Astrocyte (in vitro differentiated cells and primary cell): ENCODE measurements around the gene PPP1R1B. TPM values are rescaled to one million over a fixed set of nuclear protein-coding genes. Genes with fewer than 3 reads are reported as not detected.

Experiments
- DNase-seq: peaks from one replicate; pipeline ENCODE4 v3.0.0-alpha.2; 2010; ENCODE audit warnings: low read depth
- FAIRE-seq: peaks from 2 replicates; lab custom pipeline; 2011; peaks lifted over from hg19 to GRCh38; lab: Jason Lieb, UNC
- H2AFZ ChIP-seq: 2 replicates; pipeline ENCODE4 v1.6.0; 2012; ENCODE audit warnings: low read depth, low read length, inconsistent platforms
- H3K27ac ChIP-seq: 2 replicates; pipeline ENCODE4 v1.5.1; 2011; ENCODE audit warnings: low read depth, low read length, inconsistent platforms
- H3K27me3 ChIP-seq: 2 replicates; pipeline ENCODE4 v1.6.0; 2011; ENCODE audit warnings: low read length, inconsistent platforms; ENCODE audit not compliant: insufficient read depth
- H3K36me3 ChIP-seq: 2 replicates; pipeline ENCODE4 v1.5.1; 2011; ENCODE audit warnings: low read length, inconsistent platforms; ENCODE audit not compliant: insufficient read depth
- H3K4me1 ChIP-seq: 2 replicates; pipeline ENCODE4 v1.5.1; 2011; ENCODE audit warnings: low read length, inconsistent platforms; ENCODE audit not compliant: insufficient read depth
- H3K4me2 ChIP-seq: 2 replicates; pipeline ENCODE4 v1.6.0; 2012; ENCODE audit warnings: low read length, inconsistent platforms
- H3K4me3 ChIP-seq: 2 replicates; pipeline ENCODE4 v1.5.1; 2011; ENCODE audit warnings: low read depth, mild to moderate bottlenecking, low read length, inconsistent platforms; ENCODE audit not compliant: insufficient read depth
- H3K79me2 ChIP-seq: 2 replicates; pipeline ENCODE4 v1.6.0; 2012; ENCODE audit warnings: mild to moderate bottlenecking, low read length, inconsistent platforms; ENCODE audit not compliant: insufficient read depth
- H3K9ac ChIP-seq: 2 replicates; pipeline ENCODE4 v1.6.0; 2012; ENCODE audit warnings: mild to moderate bottlenecking, low read length, inconsistent platforms
- H3K9me3 ChIP-seq: 2 replicates; pipeline ENCODE4 v1.5.1; 2012; ENCODE audit warnings: low read depth, mild to moderate bottlenecking, low read length, inconsistent platforms; ENCODE audit not compliant: insufficient read depth
- H4K20me1 ChIP-seq: 2 replicates; pipeline ENCODE4 v1.6.0; 2012; ENCODE audit warnings: low read length, inconsistent platforms; ENCODE audit not compliant: insufficient read depth
- H3K27ac Mint-ChIP-seq: one replicate; pipeline ENCODE4 v1.8.0; 2021; ENCODE audit warnings: mild to moderate bottlenecking, mixed read lengths; ENCODE audit not compliant: unreplicated experiment
- H3K27me3 Mint-ChIP-seq: one replicate; pipeline ENCODE4 v1.8.0; 2021; ENCODE audit warnings: low read depth, mixed read lengths; ENCODE audit not compliant: unreplicated experiment
- H3K36me3 Mint-ChIP-seq: one replicate; pipeline ENCODE4 v1.8.0; 2021; ENCODE audit warnings: low read depth, mixed read lengths; ENCODE audit not compliant: unreplicated experiment
- H3K4me1 Mint-ChIP-seq: one replicate; pipeline ENCODE4 v1.8.0; 2021; ENCODE audit warnings: low read depth, mixed read lengths; ENCODE audit not compliant: unreplicated experiment
- H3K4me3 Mint-ChIP-seq: one replicate; pipeline ENCODE4 v1.8.0; 2021; ENCODE audit warnings: mild to moderate bottlenecking, moderate library complexity, mixed read lengths; ENCODE audit not compliant: unreplicated experiment
- H3K9me3 Mint-ChIP-seq: one replicate; pipeline ENCODE4 v1.8.0; 2021; ENCODE audit warnings: mild to moderate bottlenecking, mixed read lengths; ENCODE audit not compliant: unreplicated experiment
- CTCF ChIP-seq: IDR thresholded peaks from 2 replicates; pipeline ENCODE4 v1.5.1; 2011; ENCODE audit warnings: low read depth, mild to moderate bottlenecking, inconsistent platforms, low read length, moderate library complexity; ENCODE audit not compliant: insufficient read depth
- EZH2 ChIP-seq: IDR thresholded peaks from 2 replicates; pipeline ENCODE4 v1.6.1; 2012; ENCODE audit warnings: mild to moderate bottlenecking, low read length, inconsistent platforms; ENCODE audit not compliant: insufficient read depth
- total RNA-seq: library from RNA; stranded (reverse); gene quantifications from 2 replicates; pipeline ENCODE4 v1.2.1, GENCODE V29; 2021

Gene PPP1R1B
- total RNA-seq, 1 donor from 2014 or later, result 0.39 TPM

- TF ChIP-seq CTCF (no peak), EZH2 (no peak)
Observed at GRCh38 chr17:39679521-39680192, 52.9 kb downstream of the PPP1R1B start.

GRCh38 chr17:39683295-39683939 lies 56.7 kb downstream of the PPP1R1B start:
- Histone ChIP-seq H3K27me3 (no peaks in the 10 kb centered on the region), H3K36me3 (no peaks in the 10 kb centered on the region), H3K4me2 (no peak overlapping the region), H3K9me3 (no peaks in the 10 kb centered on the region), H2AFZ (no peak overlapping the region), H3K27ac (no peak overlapping the region), H3K4me3 (no peak overlapping the region), H4K20me1 (no peaks in the 10 kb centered on the region), H3K79me2 (no peaks in the 10 kb centered on the region), H3K9ac (no peak overlapping the region), H3K4me1 (peaks cover under 1% of the 10 kb centered on the region)
- Mint-ChIP-seq H3K27ac (no peak overlapping the region), H3K36me3 (peaks cover 8% of the 10 kb centered on the region), H3K4me3 (no peak overlapping the region), H3K27me3 (peaks cover 3% of the 10 kb centered on the region), H3K4me1 (no peaks in the 10 kb centered on the region), H3K9me3 (no peaks in the 10 kb centered on the region)
- no peak for DNase-seq
- no peak for FAIRE-seq
- TF ChIP-seq CTCF (no peak), EZH2 (no peak)

More at GRCh38 chr17:39679521-39680192, 52.9 kb downstream of the PPP1R1B start:
- Mint-ChIP-seq H3K4me1 (peaks cover 3% of the 10 kb centered on the region), H3K36me3 (peaks cover 10% of the 10 kb centered on the region), H3K4me3 (no peak overlapping the region), H3K9me3 (no peaks in the 10 kb centered on the region), H3K27me3 (peaks cover 18% of the 10 kb centered on the region), H3K27ac (no peak overlapping the region)
- no peak overlapping the region for H3K9ac ChIP-seq
- FAIRE-seq (no peak), DNase-seq (no peak)
- no peaks in the 10 kb centered on the region for H3K36me3 ChIP-seq
- H4K20me1 ChIP-seq, result no peaks in the 10 kb centered on the region
- H3K9me3 ChIP-seq, result no peaks in the 10 kb centered on the region
- no peaks in the 10 kb centered on the region for H3K27me3 ChIP-seq
- no peaks in the 10 kb centered on the region for H3K79me2 ChIP-seq
- no peak overlapping the region for H2AFZ ChIP-seq
- H3K4me2 ChIP-seq, result no peak overlapping the region
- no peak overlapping the region for H3K27ac ChIP-seq
- no peak overlapping the region for H3K4me3 ChIP-seq
- H3K4me1 ChIP-seq, result no peaks in the 10 kb centered on the region
